Gastroesophageal sphincter (tissue), 4 donors: ENCODE results near the gene GRWD1. TPM values are rescaled to one million over a fixed set of nuclear protein-coding genes. Genes with fewer than 3 reads are reported as not detected.

ENCODE experiments used
- ATAC-seq: fragments of 150-250 bp; one replicate; pipeline ENCODE4 v1.9.1; 2016; ENCODE audit warnings: mild to moderate bottlenecking, moderate library complexity
- H3K27ac ChIP-seq, 4 donors: fragments of 200-600 bp; sonication (generic) in 3 of 4; 1 replicate in 3 of 4; 2 replicates in 1 of 4; pipeline ENCODE4 v1.5.1; 2016 to 2019
- H3K27me3 ChIP-seq: fragments of 200-600 bp; sonication (generic); one replicate; pipeline ENCODE4 v1.5.1; 2019
- H3K36me3 ChIP-seq, 2 donors: fragments of 200-600 bp; sonication (generic); one replicate each; pipeline ENCODE4 v1.5.1; 2019; ENCODE audit warnings: control low read depth in 1 of 2
- H3K4me1 ChIP-seq, 3 donors: fragments of 200-600 bp; sonication (generic); 1 replicate in 2 of 3; 2 replicates in 1 of 3; pipeline ENCODE4 v1.5.1; 2016 to 2019; ENCODE audit warnings: control low read depth in 2 of 3
- H3K4me3 ChIP-seq, 2 donors: fragments of 200-600 bp; sonication (generic); one replicate each; pipeline ENCODE4 v1.5.1; 2019; ENCODE audit warnings: mild to moderate bottlenecking in 1 of 2, moderate library complexity in 1 of 2
- H3K9me3 ChIP-seq, 3 donors: fragments of 200-600 bp; sonication (generic); one replicate each; pipeline ENCODE4 v1.5.1; 2017 to 2019; ENCODE audit warnings: control low read depth in 2 of 3
- EP300 ChIP-seq: sonication (generic); formaldehyde crosslinking; IDR thresholded peaks from one replicate; pipeline ENCODE4 v1.6.1; 2017; ENCODE audit warnings: antibody characterized with exemption, mild to moderate bottlenecking
- POLR2A ChIP-seq, 2 donors: fragments of 450-650 bp; IDR thresholded peaks; one replicate each; pipeline ENCODE4 v1.6.1; 2017; ENCODE audit warnings: antibody characterized with exemption in 2 of 2, mild to moderate bottlenecking in 2 of 2, moderate library complexity in 1 of 2
- POLR2AphosphoS5 ChIP-seq: sonication (generic); formaldehyde crosslinking; IDR thresholded peaks from one replicate; pipeline ENCODE4 v1.6.1; 2017; ENCODE audit warnings: antibody characterized with exemption
- WGBS, 2 donors: methylation state at CpG; one replicate each; pipeline ENCODE4 v1.1.5; 2018; ENCODE audit warnings: low coverage in 1 of 2; 5-methylcytosine and 5-hydroxymethylcytosine counted together
- total RNA-seq, 4 donors: library from RNA; depleted of rRNA; stranded (reverse); fragments of >200 nt; gene quantifications; one replicate each; pipeline ENCODE4 v1.1.0, GENCODE V29; 2016
- TF ChIP-seq, protein P1 (sequence below), 4 experiments: fragments of 200-600 bp in 2 of 4; fragments of 450-650 bp in 2 of 4; sonication (generic) in 1 of 4; IDR thresholded peaks; one replicate each; pipeline ENCODE4 v1.5.1; 2017 to 2019; ENCODE audit warnings: antibody characterized with exemption in 4 of 4, mild to moderate bottlenecking in 2 of 4, moderate library complexity in 2 of 4

The GRWD1 gene
- total RNA-seq, 4 donors from 2014 or later, result 28.9 to 33.1 (median 32.7) TPM

DNA sequence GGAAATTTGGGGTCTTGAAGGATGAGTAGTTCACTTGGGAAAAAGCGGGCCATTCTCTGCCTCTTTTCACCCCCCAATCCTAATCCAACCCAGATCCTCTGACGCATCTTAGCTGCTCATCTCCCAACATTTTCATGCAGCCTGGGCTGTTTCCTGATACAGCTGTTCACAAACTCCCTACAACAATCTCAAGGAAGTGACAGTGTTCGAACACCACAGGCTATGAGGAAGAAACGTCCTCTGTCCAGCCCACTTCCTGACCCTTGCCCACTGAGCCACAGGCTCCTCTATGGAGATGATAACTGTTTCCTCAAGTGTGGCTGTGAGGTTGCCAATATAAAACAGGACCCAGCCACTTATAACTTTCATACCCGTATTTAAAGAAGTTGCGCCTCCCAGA is 49.6 kb downstream of the GRWD1 start:
- TF ChIP-seq, protein P1, sequence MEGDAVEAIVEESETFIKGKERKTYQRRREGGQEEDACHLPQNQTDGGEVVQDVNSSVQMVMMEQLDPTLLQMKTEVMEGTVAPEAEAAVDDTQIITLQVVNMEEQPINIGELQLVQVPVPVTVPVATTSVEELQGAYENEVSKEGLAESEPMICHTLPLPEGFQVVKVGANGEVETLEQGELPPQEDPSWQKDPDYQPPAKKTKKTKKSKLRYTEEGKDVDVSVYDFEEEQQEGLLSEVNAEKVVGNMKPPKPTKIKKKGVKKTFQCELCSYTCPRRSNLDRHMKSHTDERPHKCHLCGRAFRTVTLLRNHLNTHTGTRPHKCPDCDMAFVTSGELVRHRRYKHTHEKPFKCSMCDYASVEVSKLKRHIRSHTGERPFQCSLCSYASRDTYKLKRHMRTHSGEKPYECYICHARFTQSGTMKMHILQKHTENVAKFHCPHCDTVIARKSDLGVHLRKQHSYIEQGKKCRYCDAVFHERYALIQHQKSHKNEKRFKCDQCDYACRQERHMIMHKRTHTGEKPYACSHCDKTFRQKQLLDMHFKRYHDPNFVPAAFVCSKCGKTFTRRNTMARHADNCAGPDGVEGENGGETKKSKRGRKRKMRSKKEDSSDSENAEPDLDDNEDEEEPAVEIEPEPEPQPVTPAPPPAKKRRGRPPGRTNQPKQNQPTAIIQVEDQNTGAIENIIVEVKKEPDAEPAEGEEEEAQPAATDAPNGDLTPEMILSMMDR (IDR thresholded peaks at IDR 0.05), result no peak
- TF ChIP-seq EP300, result no peak
- no peak for TF ChIP-seq POLR2A (IDR thresholded peaks at IDR 0.05)
- no peak for TF ChIP-seq POLR2AphosphoS5
- H3K4me1 ChIP-seq, result peaks cover 0 to 56% (median 22%) of the 10 kb centered on the region in 3 donors
- no peak overlapping the region for H3K4me3 ChIP-seq
- WGBS, 2 donors, result 73 to 79% methylated on average over 5 to 6 of the region's 6 CpGs
- H3K36me3 ChIP-seq, result no peaks in the 10 kb centered on the region
- no peak for ATAC-seq
- H3K27ac ChIP-seq, result peak overlapping the region in 1 of 4 donors; percentile 31
- no peaks in the 10 kb centered on the region for H3K9me3 ChIP-seq
- peaks cover 34% of the 10 kb centered on the region for H3K27me3 ChIP-seq

DNA sequence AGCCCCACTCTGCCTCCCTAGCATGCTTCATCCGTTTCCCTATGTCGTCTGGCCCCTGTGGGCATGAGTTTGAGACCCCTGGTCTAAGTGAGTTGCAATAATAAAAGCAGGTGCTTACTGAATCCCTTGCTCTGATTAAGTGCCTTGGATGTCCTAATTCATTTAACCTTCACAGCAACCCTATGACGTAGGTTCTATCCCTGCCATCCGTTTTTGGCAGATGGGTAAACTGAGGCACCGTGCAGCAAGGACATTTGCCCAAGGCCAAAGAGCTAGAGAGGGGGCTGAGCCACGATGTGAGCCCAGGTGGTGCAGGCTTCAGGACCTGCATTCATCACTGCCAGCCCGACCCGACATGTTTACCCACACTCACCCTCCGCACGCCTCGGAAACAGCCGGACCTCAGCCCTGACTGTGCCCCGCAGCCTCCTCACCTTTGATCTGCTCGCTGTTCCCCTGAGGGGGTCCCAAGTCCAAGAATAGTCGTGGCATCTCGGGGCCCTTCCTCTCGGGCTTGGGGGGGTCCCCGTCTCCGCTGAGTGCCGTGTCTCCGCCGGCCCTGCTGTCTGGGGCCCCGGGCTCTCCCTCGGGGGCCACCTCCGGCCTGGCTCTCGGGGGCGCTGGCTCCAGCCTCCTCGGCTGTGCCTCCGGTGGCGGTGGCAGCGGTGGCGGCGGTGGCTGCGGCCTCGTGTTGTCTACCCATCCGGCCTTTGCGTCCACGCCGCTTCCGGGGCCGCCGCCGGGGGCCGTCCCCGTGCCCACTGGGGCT is 51.4 kb downstream of the GRWD1 start:
- Histone ChIP-seq H3K9me3 (no peaks in the 10 kb centered on the region), H3K27me3 (peaks cover 51% of the 10 kb centered on the region), H3K4me3 (no peak overlapping the region), H3K36me3 (no peaks in the 10 kb centered on the region), H3K27ac (no peak overlapping the region), H3K4me1 (peaks cover 0 to 51% (median 13%) of the 10 kb centered on the region in 3 donors)
- TF ChIP-seq POLR2A (IDR thresholded peaks at IDR 0.05) (no peak), EP300 (no peak), POLR2AphosphoS5 (no peak)
- TF ChIP-seq, protein P1 (IDR thresholded peaks at IDR 0.05), result no peak
- 32 to 79% methylated on average over 2 to 8 of the region's 45 CpGs for WGBS, 2 donors
- ATAC-seq, result no peak

DNA sequence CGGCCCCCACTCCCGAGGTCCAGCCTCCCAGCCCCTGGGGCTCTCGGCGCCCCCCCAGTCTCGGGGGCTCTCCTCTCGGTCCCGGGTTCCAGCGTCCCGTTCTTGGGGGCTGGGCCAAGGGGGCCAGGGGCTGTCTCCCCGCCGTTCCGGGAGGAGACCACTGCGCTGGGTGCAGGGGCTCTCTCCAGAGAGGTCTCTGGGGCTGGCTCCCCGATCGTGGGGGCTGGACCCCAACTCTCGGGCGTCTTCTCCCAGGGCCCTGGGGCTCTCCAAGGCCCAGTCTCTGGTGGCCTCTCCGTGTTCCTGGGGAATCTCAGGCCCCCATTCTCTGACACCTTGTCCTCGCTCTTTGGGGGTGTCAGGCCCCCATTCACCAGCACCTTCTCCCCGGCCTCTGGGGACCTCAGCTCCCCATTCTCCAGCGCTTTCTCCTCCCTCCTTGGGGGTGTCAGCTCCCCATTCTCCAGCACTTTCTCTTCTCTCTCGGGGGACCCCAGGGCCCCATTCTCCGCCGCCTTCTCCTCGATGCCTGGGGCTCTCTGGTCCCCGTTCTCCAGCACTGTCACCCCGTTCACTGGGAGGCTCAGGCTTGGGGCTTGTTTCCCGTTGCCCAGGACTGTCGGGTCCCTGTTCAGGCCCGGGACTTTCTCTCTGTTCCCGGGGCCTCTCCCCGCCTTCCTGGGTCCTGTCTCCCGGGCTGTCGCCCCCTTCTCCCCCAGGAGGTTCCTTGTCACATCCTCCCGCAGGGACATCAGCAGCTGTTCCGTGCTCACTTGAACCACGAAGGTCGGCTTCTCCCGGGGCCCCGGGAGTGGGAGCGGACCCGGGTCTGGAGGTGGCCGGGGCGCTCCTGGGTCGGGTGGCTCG is 52.2 kb downstream of the GRWD1 start:
- no peak for ATAC-seq
- Histone ChIP-seq H3K4me3 (no peak overlapping the region), H3K36me3 (no peaks in the 10 kb centered on the region), H3K27me3 (peaks cover 59% of the 10 kb centered on the region), H3K9me3 (no peaks in the 10 kb centered on the region), H3K27ac (no peak overlapping the region), H3K4me1 (peaks cover 0 to 43% (median 13%) of the 10 kb centered on the region in 3 donors)
- TF ChIP-seq EP300, result no peak
- TF ChIP-seq POLR2AphosphoS5, result no peak
- no peak for TF ChIP-seq POLR2A (IDR thresholded peaks at IDR 0.05)
- TF ChIP-seq, protein P1 (IDR thresholded peaks at IDR 0.05), result no peak
- 32 to 49% methylated on average over 9 to 10 of the region's 46 CpGs for WGBS, 2 donors

DNA sequence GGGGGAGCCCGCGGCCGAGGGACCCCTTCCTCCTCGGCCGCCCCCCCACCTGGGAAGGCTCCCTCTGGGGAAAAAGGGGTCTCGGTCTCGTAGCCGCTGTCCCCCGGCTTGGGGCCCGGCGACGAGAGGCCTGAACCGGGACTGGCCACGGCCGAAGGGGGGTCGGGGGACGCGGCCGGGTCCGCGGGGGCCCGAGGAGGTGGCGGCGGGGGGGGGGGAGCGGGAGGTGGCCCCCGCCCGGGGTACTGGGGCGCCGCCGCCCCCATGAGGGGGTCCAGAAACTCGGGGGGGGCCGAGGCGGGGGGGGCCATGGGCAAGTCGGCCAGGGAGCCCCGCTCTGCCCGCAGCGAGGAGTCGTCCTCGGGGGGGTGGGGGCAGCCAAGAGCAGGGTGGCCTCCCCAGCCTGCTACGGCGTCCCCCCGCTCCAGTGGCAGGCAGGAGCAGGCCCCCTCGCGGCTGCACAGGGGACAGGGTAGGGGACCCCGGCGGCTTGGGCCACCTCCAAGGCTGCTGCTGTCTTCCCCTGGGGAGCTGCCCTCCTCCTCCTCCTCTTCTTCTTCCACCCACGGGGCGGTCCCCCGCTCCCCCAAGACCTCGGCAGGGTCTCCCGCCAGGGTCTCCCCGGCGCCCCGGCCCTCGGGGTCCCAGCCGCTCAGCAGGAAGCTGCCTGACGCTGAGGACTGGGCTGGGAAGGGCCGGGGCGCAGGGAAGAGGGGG is 53.0 kb downstream of the GRWD1 start:
- no peaks in the 10 kb centered on the region for H3K36me3 ChIP-seq
- peaks cover 0 to 36% (median 13%) of the 10 kb centered on the region in 3 donors for H3K4me1 ChIP-seq
- TF ChIP-seq, protein P1 (IDR thresholded peaks at IDR 0.05), result no peak
- no peak for TF ChIP-seq EP300
- no peak for TF ChIP-seq POLR2A (IDR thresholded peaks at IDR 0.05)
- no peak for TF ChIP-seq POLR2AphosphoS5
- peaks cover 60% of the 10 kb centered on the region for H3K27me3 ChIP-seq
- no peak for ATAC-seq
- H3K9me3 ChIP-seq, result no peaks in the 10 kb centered on the region
- H3K27ac ChIP-seq, result no peak overlapping the region
- no CpG with 5 or more reads among the region's 59 CpGs for WGBS, 2 donors
- peak overlapping the region in 1 of 2 donors; percentile 0 for H3K4me3 ChIP-seq
